NCI-H345 (cell line): ENCODE data around the gene SLC2A11.
"Not testable (repeated sequence)": the region's sequence is repeated elsewhere in the genome, so short reads cannot be mapped to it uniquely, and the experiment has no call there.

ENCODE experiments used
- DNase-seq: peaks from one replicate; lab custom pipeline; 2025; lab: John Stamatoyannopoulos, UW

SLC2A11 gene

GRCh38 chr22:23847310-23847920 lies 10.3 kb upstream of the SLC2A11 start:
- no peak for DNase-seq

DNA sequence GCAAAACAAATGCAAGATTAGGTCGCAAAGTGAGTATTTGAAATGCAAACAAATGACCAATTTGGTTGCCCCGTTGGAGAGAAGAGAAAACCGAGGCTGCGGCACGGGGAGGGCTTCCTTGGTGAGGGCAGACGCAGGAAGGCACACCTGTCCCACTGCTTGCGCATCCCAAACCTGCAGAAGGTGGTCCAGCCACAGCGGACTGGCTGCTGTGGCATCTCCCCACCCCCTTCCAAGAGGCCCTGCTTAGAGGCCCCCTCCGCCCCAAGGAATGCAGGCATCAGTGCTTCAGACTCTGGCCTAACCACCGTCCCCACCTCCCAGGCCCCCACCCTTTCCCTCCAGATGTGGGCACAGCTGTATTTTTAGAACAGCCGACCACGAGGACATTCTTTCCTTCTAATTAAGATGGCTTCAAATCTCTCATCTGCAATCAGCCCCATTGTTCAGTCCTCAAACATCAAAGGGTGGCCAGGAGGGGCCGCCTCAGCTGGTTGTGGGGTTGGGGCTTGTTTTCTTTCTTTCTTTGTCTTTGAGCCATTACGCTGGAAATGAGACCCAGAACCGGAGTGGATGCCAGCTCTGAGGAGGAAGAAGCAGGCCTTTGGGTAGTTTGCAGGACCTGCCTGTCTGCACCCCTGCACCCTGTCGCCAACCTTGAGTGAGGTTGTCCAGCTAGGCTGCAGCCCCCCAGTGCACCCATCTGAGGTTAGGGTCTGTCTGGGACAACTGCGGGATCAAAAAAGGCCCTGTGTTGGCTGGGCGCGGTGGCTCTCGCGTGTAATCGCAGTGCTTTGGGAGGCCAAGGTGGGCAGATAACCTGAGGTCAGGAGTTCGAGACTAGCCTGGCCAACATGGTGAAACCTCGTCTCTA lies 9.4 kb upstream of the SLC2A11 start:
- no peak for DNase-seq

DNA sequence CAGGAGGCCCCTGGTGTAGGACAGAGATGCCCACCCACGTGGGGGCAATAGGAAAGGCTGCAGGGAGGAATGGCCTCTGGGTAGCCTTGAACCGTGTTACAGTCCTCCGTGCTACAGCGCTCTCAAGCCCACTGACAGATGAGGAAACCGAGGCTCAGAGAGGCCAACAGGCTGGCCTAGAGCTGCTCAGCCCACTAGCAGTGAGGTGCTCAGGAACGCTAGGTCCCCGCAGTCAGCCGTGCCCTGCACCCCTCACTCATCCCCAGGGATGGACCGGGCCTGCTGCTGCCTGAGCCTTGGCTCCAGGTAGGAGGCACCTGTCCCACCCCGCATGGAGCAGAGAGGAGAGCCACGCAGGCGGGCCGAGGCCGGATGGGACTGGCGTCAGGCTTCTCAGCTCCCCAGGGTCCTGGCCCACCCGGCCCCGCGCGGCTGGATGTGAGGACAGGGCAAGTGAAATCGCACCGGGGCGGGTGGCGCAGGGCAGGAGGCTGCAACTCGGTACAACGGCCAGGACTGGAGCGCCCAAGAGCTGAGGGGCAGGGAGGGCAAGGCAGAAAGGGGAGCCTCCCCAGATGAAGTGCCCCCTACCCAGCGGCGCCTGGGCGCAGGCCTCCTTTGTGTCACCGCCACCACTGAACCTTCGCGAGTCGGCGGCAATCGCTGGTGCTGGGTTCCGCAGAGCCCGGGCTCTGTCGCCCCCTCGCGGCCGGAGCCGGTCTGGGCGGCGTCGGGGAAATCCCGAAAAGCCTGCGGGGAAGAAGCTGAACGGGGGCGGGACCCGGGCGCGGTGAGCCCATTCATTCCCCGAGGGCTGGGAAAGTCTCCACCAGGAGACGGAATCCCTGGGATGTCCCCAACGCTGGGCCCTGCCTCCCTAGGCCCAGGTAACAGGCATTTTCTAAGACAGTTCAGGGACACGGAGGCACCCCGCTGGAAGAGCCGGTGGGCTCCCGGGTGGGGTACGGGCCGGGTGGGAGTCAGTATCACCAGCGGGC lies 8.4 kb upstream of the SLC2A11 start:
- peak; percentile 90 for DNase-seq

DNA sequence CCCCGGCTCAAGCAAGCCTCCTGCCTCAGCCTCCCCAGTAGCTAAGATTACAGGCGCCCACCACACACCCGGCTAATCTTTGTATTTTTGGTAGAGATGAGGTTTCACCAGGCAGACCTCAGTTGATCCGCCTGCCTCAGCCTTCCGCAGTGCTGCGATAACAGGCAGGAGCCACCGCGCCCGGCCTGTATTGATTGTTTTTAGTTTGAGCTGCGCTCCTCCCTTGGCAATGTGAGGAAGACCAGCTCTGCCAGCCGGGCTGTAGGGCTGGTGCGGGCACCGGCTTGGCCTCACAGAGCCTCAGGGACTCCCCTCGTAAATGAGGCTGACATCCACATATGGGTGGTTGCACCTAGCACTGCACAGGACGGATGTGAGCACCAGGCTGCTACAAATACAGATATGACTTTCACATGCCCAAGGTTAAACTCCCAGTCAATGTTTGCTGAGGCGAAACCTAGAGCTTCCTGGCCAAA lies 7.5 kb upstream of the SLC2A11 start:
- no peak for DNase-seq

- no peak for DNase-seq
Observed at GRCh38 chr22:23856721-23857605, 712 bp upstream of the SLC2A11 start.

GRCh38 chr22:23858484-23858815 lies 775 bp downstream of the SLC2A11 start:
- DNase-seq, result no peak

DNA sequence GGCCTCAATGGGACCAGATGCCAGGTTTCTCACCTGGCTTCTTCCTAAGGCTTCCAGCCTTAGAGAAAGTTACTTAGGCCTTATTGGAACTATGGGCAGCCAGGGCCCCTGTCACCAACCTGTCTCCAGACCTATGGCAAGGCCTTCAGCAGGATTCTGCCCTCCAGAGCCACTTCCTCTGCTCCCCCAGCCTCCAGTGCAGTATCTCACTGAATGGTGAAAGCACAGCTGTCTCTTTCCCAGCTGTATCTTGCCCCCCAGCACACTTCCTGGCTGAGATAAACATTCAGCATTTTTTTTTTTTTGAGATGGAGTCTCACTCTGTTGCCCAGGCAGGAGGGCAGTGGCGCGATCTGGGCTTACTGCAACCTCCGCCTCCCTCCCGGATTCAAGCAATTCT lies 1.5 kb downstream of the SLC2A11 start:
- DNase-seq, result no peak

- DNase-seq, result not testable (repeated sequence)
Observed at GRCh38 chr22:23860187-23860586, 2.5 kb downstream of the SLC2A11 start.

GRCh38 chr22:23862103-23862502 lies 4.4 kb downstream of the SLC2A11 start:
- DNase-seq, result peak; percentile 66

GRCh38 chr22:23864499-23865154 lies 7.0 kb downstream of the SLC2A11 start:
- not testable (repeated sequence) for DNase-seq

DNA sequence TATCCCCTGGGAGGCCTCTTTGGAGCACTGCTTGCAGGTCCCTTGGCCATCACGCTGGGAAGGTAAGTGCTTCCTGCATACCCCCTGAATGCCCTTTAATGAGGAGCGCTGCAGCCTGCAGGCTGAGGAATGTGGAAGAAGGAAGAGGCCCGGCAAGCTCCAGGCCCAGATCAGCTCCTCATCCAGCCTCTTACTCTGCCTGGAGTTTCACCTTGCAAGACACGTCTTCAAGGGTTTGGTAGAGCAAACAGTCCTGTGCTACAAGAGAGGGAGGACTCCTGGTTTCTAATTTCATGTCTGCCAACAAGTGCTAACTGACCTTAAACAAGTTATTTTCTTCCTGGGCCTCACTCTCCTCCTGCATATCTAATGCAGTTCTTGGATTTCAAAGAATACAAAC lies 10.9 kb downstream of the SLC2A11 start:
- DNase-seq, result no peak

GRCh38 chr22:23874871-23875270 lies 17.2 kb downstream of the SLC2A11 start:
- no peak for DNase-seq

- no peak for DNase-seq
Observed at GRCh38 chr22:23875801-23876200, 18.1 kb downstream of the SLC2A11 start.

- DNase-seq, result no peak
Observed at GRCh38 chr22:23877566-23877965, 19.9 kb downstream of the SLC2A11 start.

DNA sequence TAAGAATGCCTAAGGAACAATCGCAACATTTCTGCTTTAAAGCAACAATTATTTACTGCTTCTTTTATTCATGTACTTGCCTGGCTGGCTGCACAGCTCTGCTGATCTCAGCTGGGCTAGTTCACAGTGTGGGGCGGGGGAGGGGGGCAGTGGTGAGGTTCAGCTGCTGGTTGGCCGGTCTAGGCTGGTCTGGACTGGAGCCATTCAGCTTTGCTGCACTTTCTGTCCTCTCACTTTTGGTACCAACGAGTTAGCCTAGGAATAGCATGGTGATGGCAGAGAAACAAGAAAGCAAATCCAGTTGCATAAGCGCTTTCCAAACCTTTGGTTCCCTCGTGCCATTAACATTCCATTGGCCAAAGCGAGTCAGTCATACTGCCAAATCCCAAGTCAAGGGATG lies 20.5 kb downstream of the SLC2A11 start:
- DNase-seq, result no peak

DNA sequence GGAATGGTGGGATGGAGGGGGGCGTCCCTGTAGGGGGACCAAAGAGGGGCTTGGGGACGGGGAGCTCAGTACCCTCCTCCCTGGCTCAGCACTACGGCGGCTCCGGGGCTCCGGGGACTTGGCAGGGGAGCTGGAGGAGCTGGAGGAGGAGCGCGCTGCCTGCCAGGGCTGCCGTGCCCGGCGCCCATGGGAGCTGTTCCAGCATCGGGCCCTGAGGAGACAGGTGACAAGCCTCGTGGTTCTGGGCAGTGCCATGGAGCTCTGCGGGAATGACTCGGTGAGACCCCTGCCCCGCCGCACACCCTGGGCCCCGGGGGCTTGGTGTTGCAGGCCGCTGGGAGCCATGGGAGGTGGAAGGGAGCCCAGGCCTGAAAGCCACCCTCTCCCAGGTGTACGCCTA lies 24.7 kb downstream of the SLC2A11 start:
- no peak for DNase-seq

- no peak for DNase-seq
Observed at GRCh38 chr22:23883658-23884057, 26.0 kb downstream of the SLC2A11 start.

DNA sequence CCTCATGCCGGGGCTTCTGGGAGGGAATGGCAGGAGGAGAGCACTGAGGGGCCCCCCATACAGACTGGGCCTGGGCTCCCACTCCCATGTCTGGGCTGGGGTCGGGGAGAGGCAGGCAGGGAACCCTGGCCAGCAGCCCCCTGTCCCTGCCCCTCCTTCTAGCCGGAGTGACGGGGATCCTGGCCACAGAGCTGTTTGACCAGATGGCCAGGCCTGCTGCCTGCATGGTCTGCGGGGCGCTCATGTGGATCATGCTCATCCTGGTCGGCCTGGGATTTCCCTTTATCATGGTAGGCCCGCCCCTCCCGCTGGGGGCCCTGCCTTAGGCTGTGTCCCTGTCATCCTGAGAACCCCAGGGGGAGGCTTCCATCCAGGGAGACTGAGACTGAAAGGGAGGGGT lies 26.5 kb downstream of the SLC2A11 start:
- DNase-seq, result no peak

DNA sequence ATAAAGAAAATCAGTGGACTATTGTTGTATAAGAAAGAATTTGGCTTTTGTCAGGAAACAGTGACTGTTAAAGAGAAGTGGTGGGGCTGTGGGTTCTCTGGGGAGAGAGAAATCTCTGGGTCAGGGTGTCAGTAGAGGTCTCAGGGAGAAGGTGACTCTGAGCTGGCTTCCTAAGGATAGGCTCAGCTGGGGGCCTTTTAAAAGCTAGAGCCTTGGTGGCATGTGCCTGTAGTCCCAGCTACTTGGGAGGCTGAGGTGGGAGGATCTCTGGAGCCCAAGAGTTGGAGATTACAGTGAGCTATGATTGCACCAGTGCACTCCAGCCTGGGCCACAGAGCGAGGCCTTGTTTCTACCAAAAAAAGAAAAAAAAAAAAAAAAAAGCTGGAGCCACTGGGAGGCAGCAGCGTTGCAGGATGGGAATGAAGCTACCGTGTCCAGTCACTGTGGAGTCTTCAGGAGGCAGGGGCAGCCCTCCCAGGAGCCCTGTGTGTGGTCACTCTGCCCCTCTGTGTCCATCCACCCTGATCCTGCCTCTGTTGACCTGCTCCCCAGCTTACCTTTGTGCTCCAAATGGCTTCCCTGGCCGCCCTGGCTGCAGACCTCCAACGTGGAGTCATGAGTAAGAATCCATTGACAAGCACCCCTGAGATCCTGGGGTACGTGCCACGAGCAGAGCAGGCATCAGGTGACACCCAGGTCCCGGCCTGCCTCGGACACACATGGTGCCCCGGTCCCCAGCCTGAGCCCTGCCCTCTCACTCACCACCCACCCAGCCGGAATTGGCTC lies 31.1 kb downstream of the SLC2A11 start:
- no peak for DNase-seq

- no peak for DNase-seq
Observed at GRCh38 chr22:23889620-23890019, 31.9 kb downstream of the SLC2A11 start.
